Measurements from ENCODE around the gene TOMM20. TPM values are rescaled to one million over a fixed set of nuclear protein-coding genes. Genes with fewer than 3 reads are reported as not detected.
"Not testable (repeated sequence)": the region's sequence is repeated elsewhere in the genome, so short reads cannot be mapped to it uniquely, and the experiment has no call there.

TOMM20 gene
- total RNA-seq, 1 experiment from 2014 or later = 184 TPM

DNA sequence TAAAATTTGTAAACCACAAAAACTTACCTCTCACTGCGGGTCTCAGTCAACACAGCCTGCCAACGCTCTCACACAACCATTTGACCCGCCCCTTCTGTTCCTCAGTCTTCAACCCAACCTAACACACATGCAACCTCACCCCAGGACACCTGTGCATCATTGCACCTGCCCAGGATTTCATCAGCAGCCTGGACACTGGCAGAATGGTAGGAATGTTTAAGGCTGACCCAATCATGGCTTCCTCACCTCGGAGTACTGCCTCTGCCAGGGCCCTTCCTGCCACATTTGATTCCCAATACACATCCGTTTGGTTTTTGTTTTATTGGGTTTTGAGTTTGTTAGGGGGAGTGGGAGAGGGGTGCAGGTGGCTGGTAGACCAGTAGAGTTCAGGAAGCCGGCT is 40.7 kb downstream of the TOMM20 start:
- Mint-ChIP-seq H3K4me1 (peaks cover 37% of the 10 kb centered on the region), H3K36me3 (no peaks in the 10 kb centered on the region), H3K27me3 (ENCODE audit: low read depth) (no peaks in the 10 kb centered on the region; the same call in 1 of the 2 replicates), H3K27ac (no peak overlapping the region; the same call in 1 of the 2 replicates), H3K4me3 (no peak overlapping the region), H3K9me3 (no peaks in the 10 kb centered on the region)
- ChIA-PET CTCF (no interaction called here), POLR2A (interaction anchor here (0.6 kb wide), 1 partner anchor 1658 kb away, joined by 3 read pairs; no protein-coding TSS in a partner anchor)
- DNase-seq (ENCODE audit: low spot score) = no peak
- no peak for ATAC-seq
- no peak for TF ChIP-seq OVOL2 (CRISPR knock-in tag; IDR thresholded peaks at IDR 0.05; ENCODE audit: borderline replicate concordance)
- no peak for TF ChIP-seq TEAD4 (CRISPR knock-in tag; IDR thresholded peaks at IDR 0.05)
- TF ChIP-seq, protein P1, sequence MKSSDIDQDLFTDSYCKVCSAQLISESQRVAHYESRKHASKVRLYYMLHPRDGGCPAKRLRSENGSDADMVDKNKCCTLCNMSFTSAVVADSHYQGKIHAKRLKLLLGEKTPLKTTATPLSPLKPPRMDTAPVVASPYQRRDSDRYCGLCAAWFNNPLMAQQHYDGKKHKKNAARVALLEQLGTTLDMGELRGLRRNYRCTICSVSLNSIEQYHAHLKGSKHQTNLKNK (CRISPR knock-in tag; IDR thresholded peaks at IDR 0.05) = no peak
- TF ChIP-seq, protein P2, sequence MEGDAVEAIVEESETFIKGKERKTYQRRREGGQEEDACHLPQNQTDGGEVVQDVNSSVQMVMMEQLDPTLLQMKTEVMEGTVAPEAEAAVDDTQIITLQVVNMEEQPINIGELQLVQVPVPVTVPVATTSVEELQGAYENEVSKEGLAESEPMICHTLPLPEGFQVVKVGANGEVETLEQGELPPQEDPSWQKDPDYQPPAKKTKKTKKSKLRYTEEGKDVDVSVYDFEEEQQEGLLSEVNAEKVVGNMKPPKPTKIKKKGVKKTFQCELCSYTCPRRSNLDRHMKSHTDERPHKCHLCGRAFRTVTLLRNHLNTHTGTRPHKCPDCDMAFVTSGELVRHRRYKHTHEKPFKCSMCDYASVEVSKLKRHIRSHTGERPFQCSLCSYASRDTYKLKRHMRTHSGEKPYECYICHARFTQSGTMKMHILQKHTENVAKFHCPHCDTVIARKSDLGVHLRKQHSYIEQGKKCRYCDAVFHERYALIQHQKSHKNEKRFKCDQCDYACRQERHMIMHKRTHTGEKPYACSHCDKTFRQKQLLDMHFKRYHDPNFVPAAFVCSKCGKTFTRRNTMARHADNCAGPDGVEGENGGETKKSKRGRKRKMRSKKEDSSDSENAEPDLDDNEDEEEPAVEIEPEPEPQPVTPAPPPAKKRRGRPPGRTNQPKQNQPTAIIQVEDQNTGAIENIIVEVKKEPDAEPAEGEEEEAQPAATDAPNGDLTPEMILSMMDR (IDR thresholded peaks at IDR 0.05) = no peak

DNA sequence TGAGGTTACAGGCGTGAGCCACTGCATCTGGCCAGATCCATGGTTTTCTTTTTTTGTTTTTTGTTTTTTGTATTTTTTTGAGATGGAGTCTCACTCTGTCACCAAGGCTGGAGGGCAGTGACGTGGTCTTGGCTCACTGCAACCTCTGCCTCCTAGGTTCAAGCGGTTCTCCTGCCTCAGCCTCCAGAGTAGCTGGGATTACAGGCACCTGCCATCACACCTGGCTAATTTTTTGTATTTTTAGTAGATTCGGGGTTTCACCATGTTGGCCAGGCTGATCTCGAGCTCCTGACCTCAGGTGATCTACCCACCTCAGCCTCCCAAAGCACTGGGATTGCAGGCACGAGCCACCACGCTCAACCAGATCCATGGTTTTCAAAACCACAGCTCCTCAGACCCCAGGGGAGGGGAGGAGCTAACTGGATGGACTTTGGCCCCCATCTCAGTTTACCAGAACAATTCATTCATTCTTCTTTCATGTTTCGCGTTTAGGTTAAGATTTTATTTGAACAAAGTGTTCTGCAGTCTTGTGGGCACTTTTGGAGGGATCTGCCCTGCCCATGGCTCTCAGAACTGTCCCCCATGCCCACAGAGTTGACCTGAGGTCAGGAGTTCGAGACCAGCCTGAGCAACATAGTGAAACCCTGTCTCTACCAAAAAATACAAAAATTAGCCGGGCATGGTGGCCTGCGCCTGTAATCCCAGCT is 43.1 kb downstream of the TOMM20 start:
- H3K9me3 Mint-ChIP-seq; POLR2A ChIA-PET; H3K4me3 Mint-ChIP-seq; H3K36me3 Mint-ChIP-seq; ATAC-seq; DNase-seq (ENCODE audit: low spot score); H3K27me3 Mint-ChIP-seq (ENCODE audit: low read depth); H3K27ac Mint-ChIP-seq: not testable (repeated sequence)
- CTCF ChIA-PET = interaction anchor here (1.5 kb wide), 1 partner anchor 474 kb away, joined by 4 read pairs; no protein-coding TSS in a partner anchor
- peaks cover 28% of the 10 kb centered on the region for H3K4me1 Mint-ChIP-seq

DNA sequence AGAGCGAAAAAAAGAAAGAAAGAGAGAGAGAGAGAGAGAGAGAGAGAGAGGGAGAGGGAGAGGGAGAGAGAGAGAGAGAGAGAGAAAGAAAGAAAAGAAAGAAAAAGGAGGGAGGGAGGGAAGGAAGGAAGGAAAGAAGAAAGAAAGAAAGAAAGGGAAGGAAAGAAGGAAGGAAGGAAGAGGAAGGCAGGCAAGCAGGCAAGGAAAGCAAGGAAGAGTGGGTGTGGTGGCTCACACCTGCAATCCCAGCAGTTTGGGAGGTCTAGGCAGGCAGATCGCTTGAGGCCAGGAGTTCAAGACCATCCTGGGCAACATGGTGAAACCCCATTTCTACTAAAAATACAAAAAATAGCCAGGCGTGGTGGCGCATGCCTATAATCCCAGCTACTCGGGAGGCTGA is 47.8 kb downstream of the TOMM20 start:
- DNase-seq (ENCODE audit: low spot score); H3K4me3 Mint-ChIP-seq; ATAC-seq; H3K27ac Mint-ChIP-seq; H3K36me3 Mint-ChIP-seq; CTCF ChIA-PET; H3K27me3 Mint-ChIP-seq (ENCODE audit: low read depth); H3K9me3 Mint-ChIP-seq: not testable (repeated sequence)
- POLR2A ChIA-PET = interaction anchor here (0.7 kb wide), 1 partner anchor 902 kb away, joined by 5 read pairs; no protein-coding TSS in a partner anchor
- peaks cover 14% of the 10 kb centered on the region for H3K4me1 Mint-ChIP-seq

DNA sequence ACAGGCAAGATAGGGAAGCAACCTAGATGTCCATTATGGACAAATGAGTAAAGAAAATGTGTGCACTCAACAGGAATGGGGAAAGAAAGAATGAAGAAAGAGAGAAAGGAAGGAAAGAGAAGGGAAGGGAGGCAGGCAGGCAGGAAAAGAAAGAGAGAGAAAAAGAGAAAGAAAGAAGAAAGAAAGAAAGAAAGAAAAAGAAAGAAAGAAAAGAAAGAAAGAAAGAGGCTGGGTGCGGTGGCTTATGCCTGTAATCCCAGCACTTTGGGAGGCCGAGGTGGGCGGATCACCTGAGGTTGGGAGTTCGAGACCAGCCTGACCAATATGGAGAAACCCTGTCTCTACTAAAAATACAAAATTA is 48.4 kb downstream of the TOMM20 start:
- POLR2A ChIA-PET; H3K36me3 Mint-ChIP-seq; DNase-seq (ENCODE audit: low spot score); H3K4me3 Mint-ChIP-seq; ATAC-seq; H3K27me3 Mint-ChIP-seq (ENCODE audit: low read depth); CTCF ChIA-PET; H3K9me3 Mint-ChIP-seq; H3K27ac Mint-ChIP-seq: not testable (repeated sequence)
- peaks cover 18% of the 10 kb centered on the region for H3K4me1 Mint-ChIP-seq

DNA sequence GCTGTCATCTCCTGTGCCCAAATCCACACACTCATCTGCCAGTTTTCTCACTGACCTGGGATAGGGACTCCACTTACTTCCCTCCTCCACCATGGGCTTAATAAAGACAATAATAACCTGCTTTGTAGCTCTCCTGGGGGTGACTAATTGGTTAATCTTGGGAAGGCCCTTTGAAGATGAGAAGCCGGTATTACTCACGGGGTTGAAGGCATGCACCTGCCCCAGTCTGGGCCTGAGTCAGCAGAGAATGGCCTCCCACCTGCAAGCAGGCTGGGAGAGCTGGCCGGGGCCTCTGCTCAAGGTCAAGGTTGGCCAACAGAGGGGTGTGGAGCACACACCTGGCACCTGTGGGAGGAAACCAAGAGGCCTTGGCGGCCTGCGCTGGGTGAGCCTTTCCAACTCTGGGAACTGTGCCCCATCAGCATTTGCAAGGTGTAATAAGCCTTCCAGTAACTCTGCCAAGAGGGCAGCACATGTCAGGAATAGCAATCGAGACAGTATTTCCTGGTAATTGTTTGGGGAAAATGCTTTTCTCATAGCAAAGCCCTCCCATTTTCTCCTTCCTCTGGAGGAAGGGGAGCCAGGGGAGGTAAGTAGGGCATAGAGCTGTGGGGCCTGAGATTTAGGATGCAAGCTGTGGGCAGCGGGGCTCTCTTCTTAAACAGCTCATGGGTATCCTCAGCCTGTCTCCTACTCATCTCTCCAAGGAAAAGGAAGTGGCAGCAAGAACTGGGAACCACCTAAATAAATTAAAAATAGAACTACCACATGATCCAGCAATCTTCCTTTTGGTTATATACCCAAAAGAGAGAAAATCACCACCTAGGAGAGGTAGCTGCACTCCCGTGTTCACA is 49.0 kb downstream of the TOMM20 start:
- DNase-seq (ENCODE audit: low spot score) (no peak), ATAC-seq (no peak)
- H3K9me3 Mint-ChIP-seq = no peaks in the 10 kb centered on the region
- ChIA-PET CTCF (interaction anchor here (0.9 kb wide), 1 partner anchor 208 kb away, joined by 3 read pairs; no protein-coding TSS in a partner anchor), POLR2A (interaction anchor here (0.5 kb wide), 1 partner anchor 736 kb away, joined by 4 read pairs; no protein-coding TSS in a partner anchor)
- TF ChIP-seq ZNF317 (CRISPR knock-in tag; IDR thresholded peaks at IDR 0.05; ENCODE audit: borderline replicate concordance, low read depth) (no peak), ZNF423 (CRISPR knock-in tag; IDR thresholded peaks at IDR 0.05) (peak; percentile 62), EMX1 (CRISPR knock-in tag; IDR thresholded peaks at IDR 0.05) (no peak), GABPB1 (CRISPR knock-in tag; IDR thresholded peaks at IDR 0.05) (peak; percentile 49; the same call in 1 of the 2 replicates)
- H3K4me3 Mint-ChIP-seq = no peak overlapping the region
- no peaks in the 10 kb centered on the region for H3K27me3 Mint-ChIP-seq (ENCODE audit: low read depth)
- no peak overlapping the region for H3K27ac Mint-ChIP-seq
- no peaks in the 10 kb centered on the region for H3K36me3 Mint-ChIP-seq
- peaks cover 22% of the 10 kb centered on the region for H3K4me1 Mint-ChIP-seq
